Measurements from ENCODE around the gene ADARB2. TPM values are rescaled to one million over a fixed set of nuclear protein-coding genes. Genes with fewer than 3 reads are reported as not detected.

Gene ADARB2
- total RNA-seq, 1 donor from 2014 or later, result 0.05 TPM

GRCh38 chr10:1243486-1244234 is 493.7 kb downstream of the ADARB2 start:
- peaks cover 2% of the 10 kb centered on the region for H3K4me1 Mint-ChIP-seq (ENCODE audit: low read depth)

DNA sequence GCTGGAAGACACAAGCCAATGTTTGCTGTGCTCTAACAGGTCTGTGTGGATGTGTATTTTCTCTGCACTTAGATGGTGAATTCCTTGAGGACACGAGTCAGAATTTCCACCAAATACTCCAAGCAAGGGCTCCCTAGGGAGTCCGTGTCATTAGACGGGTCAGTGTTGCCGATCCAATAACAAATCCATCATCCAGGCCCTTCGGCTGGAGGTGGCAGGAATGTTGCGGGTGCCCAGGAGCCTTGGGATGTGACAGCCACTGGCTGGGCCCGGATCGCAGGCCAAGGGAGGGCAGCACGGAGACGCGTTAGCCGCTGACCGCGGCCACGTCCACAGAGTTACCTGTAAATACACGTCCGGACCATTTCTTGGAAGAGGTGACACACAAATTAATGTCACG is 494.4 kb downstream of the ADARB2 start:
- no peak overlapping the region for H3K27ac Mint-ChIP-seq
- H3K9me3 Mint-ChIP-seq, result peaks cover 3% of the 10 kb centered on the region
- H3K36me3 Mint-ChIP-seq (ENCODE audit: low read depth), result no peaks in the 10 kb centered on the region
- DNase-seq (ENCODE audit: low spot score), result no peak
- H3K4me1 Mint-ChIP-seq (ENCODE audit: low read depth), result peaks cover 2% of the 10 kb centered on the region
- H3K27me3 Mint-ChIP-seq (ENCODE audit: low read depth), result peaks cover 13% of the 10 kb centered on the region
- intact Hi-C loops (cut with micrococcal nuclease), result no loop called here
- no peak overlapping the region for H3K4me3 Mint-ChIP-seq (ENCODE audit: low read depth)

More at GRCh38 chr10:1243486-1244234, 493.7 kb downstream of the ADARB2 start:
- H3K36me3 Mint-ChIP-seq (ENCODE audit: low read depth), result no peaks in the 10 kb centered on the region
- H3K27ac Mint-ChIP-seq, result no peak overlapping the region
- H3K27me3 Mint-ChIP-seq (ENCODE audit: low read depth), result peaks cover 15% of the 10 kb centered on the region
- H3K4me3 Mint-ChIP-seq (ENCODE audit: low read depth), result no peak overlapping the region
- intact Hi-C loops (cut with micrococcal nuclease), result no loop called here
- no peak for DNase-seq (ENCODE audit: low spot score)
- H3K9me3 Mint-ChIP-seq, result peaks cover 3% of the 10 kb centered on the region

DNA sequence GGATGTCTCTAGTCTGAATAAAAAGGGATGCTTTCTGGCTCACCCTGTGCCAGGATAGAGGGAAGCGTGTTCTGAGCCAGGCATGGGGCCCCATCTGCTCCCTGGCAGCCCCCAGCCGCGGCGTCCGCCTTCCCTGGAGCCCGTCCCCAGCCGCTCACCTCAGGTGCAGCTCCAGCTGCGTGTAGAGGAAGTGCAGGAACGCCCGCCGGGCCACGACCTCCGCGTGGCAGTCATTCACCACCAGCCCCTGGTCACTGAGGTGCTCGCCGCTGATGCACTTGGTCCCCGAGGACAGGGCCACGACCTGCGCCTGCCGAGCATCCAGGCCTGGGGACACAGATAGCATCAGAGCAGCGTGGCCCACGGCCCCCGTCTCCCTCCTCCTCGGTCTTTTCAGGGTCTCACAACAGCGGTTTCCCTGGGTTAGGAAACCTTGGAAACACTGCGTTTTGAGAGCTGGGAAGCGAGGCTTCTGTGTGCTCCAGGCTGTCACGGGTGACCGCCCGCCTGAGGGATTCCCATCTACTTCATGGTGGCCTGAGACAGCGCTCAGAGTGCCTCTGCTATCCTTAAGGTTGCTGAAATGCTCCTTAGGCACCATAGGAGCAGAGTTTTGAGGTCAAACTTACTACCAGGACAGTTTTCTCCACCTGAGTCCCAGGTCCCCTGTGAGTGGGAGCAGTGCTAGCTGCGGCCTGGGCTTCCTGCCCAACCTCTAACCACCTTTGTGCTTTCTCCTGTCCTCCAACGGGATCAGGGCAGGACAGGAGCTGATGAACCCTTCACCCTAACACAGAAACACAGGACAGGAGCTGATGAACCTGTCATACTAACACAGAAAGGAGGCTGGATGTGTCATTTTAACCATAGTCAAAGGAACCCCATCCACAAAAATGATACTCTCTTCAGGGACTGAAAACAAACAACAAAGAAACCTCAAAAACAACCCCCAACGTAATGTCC is 495.1 kb downstream of the ADARB2 start:
- H3K9me3 Mint-ChIP-seq, result peaks cover 3% of the 10 kb centered on the region
- no peak for DNase-seq (ENCODE audit: low spot score)
- H3K27ac Mint-ChIP-seq, result no peak overlapping the region
- peaks cover 2% of the 10 kb centered on the region for H3K4me1 Mint-ChIP-seq (ENCODE audit: low read depth)
- no peak overlapping the region for H3K4me3 Mint-ChIP-seq (ENCODE audit: low read depth)
- peaks cover 8% of the 10 kb centered on the region for H3K27me3 Mint-ChIP-seq (ENCODE audit: low read depth)
- H3K36me3 Mint-ChIP-seq (ENCODE audit: low read depth), result no peaks in the 10 kb centered on the region
- intact Hi-C loops (cut with micrococcal nuclease), result no loop called here

DNA sequence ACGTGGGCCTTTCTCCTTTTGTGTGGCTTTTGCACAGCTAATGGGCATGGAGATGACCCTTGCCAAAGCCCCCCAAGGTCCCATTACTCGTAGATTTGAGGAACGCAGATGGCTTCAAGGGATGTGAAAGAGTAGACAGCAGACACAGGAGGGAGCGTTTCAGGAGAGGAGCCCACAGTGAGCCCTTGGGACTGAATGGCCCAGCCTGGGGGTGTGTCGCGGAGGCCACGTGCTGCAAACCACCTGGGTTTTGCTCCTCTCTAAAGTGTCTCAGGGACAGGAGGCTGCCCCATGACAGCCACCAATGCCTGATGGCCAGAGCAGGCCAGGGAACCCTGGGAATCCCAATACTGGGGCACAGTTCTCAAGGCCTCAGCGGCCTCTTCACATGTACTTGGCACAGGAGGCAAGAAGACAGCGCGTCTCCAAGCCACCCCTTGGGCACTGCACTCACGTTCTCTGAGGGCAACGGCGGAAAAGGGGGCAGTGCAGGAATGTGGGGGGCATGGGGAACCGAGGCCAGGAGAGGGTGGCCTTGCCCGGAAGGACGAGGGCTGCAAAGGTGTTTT is 495.9 kb downstream of the ADARB2 start:
- H3K4me3 Mint-ChIP-seq (ENCODE audit: low read depth), result no peak overlapping the region
- peaks cover 2% of the 10 kb centered on the region for H3K27me3 Mint-ChIP-seq (ENCODE audit: low read depth)
- H3K4me1 Mint-ChIP-seq (ENCODE audit: low read depth), result peaks cover 2% of the 10 kb centered on the region
- intact Hi-C loops (cut with micrococcal nuclease), result no loop called here
- H3K36me3 Mint-ChIP-seq (ENCODE audit: low read depth), result no peaks in the 10 kb centered on the region
- no peak overlapping the region for H3K27ac Mint-ChIP-seq
- DNase-seq (ENCODE audit: low spot score), result no peak
- peaks cover 3% of the 10 kb centered on the region for H3K9me3 Mint-ChIP-seq

DNA sequence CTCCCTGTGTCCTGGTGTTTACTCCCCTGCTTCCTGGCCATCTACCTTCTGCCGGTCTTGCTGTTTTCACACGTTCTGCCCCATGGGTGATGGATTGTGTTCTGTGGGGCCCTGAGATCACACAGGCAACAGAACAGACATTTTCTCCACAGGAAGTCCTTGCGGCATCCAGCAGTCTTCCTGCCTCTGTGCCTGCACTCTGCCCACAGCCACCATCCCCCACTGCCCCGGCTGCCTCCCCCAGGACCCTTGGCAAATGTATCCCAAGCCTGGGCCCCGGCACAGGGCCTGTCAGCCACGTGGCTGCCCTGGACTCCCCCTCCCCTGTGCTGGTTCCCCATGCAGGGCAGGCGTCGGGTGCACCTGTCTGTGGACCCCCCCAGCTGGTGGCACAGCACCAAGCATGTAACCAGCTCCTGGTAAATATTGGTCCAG is 497.0 kb downstream of the ADARB2 start:
- no peak for DNase-seq (ENCODE audit: low spot score)
- peak overlapping the region; percentile 72 for H3K27ac Mint-ChIP-seq
- H3K4me1 Mint-ChIP-seq (ENCODE audit: low read depth), result peaks cover 2% of the 10 kb centered on the region
- peak overlapping the region; percentile 30 for H3K4me3 Mint-ChIP-seq (ENCODE audit: low read depth)
- peaks cover 2% of the 10 kb centered on the region for H3K27me3 Mint-ChIP-seq (ENCODE audit: low read depth)
- intact Hi-C loops (cut with micrococcal nuclease), result no loop called here
- H3K9me3 Mint-ChIP-seq, result peaks cover 3% of the 10 kb centered on the region
- no peaks in the 10 kb centered on the region for H3K36me3 Mint-ChIP-seq (ENCODE audit: low read depth)

GRCh38 chr10:1233031-1233430 is 504.3 kb downstream of the ADARB2 start:
- Mint-ChIP-seq H3K4me1 (ENCODE audit: low read depth) (no peaks in the 10 kb centered on the region), H3K27ac (no peak overlapping the region), H3K36me3 (ENCODE audit: low read depth) (no peaks in the 10 kb centered on the region), H3K27me3 (ENCODE audit: low read depth) (no peaks in the 10 kb centered on the region), H3K9me3 (no peaks in the 10 kb centered on the region), H3K4me3 (ENCODE audit: low read depth) (no peak overlapping the region)
- DNase-seq (ENCODE audit: low spot score), result no peak
- intact Hi-C loops (cut with micrococcal nuclease), result no loop called here

DNA sequence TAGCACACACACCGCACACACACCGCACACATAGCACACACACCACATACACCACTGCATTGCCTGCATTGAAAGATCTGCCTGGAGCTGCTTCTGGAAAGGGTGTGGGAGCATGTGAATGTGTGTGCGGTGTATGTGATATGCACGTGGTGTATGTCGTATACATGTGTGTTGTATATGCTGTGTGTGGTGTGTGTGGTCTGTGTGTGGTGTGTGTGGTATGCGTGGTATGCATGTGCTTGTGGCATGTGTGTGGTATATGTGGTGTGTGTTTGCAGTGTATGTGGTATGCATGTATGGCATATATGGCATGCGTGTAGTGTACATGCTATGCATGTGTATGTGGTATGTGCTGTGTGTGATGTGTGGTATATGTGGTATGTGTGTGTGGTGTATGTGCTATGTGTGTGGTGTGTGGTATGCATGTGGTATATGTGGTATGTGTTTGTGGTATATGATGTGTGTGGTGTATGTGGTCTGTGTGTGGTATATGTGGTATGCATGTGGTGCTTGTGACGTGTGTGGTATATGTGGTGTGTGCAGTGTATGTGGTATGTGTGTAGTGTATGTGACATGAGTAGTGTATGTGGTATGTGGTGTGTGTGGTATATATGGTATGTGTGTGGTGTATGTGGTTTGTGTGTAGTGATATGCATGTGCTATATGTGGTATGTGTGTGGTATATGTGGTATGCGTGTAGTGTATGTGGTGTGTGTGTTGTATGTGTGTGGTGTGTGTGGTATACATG is 505.0 kb downstream of the ADARB2 start:
- H3K36me3 Mint-ChIP-seq (ENCODE audit: low read depth), result no peaks in the 10 kb centered on the region
- no peaks in the 10 kb centered on the region for H3K4me1 Mint-ChIP-seq (ENCODE audit: low read depth)
- H3K27me3 Mint-ChIP-seq (ENCODE audit: low read depth), result no peaks in the 10 kb centered on the region
- no peaks in the 10 kb centered on the region for H3K9me3 Mint-ChIP-seq
- no peak overlapping the region for H3K4me3 Mint-ChIP-seq (ENCODE audit: low read depth)
- intact Hi-C loops (cut with micrococcal nuclease), result no loop called here
- no peak overlapping the region for H3K27ac Mint-ChIP-seq
- no peak for DNase-seq (ENCODE audit: low spot score)

DNA sequence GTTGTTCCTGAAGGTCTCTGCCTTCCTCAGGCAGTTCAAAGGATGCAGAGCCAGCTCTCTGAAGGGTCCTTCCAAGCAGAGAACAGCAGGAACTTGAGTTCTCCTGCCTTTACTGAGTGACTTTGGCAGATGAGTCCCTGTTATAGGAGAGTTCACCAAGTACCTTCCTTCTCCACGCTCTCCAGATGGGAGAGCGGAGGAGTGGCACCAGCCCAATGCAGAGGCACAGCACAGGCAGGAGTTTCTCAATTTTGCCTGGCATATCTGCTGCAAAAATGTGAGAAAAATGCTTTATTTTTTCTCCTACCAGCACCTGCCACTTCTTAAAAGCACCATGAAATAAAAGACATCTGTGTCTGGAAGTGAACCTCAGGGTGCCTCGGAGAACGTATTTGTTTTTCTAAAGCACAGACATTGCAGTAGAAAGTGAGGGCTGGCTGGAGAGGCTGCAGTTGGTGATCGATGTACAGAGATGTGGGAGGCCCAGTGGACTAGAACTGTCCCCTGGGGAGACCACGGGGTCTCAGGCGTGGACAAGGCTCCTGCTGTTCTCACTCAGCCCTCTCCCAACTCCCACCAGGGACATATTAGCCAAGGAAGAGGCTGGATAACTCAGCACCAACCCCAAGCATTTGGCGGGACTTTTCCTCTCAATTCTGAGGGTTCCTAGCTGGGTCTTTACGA is 506.6 kb downstream of the ADARB2 start:
- intact Hi-C loops (cut with micrococcal nuclease), result no loop called here
- Mint-ChIP-seq H3K4me1 (ENCODE audit: low read depth) (no peaks in the 10 kb centered on the region), H3K4me3 (ENCODE audit: low read depth) (no peak overlapping the region), H3K9me3 (no peaks in the 10 kb centered on the region), H3K27ac (no peak overlapping the region), H3K27me3 (ENCODE audit: low read depth) (peaks cover 3% of the 10 kb centered on the region), H3K36me3 (ENCODE audit: low read depth) (no peaks in the 10 kb centered on the region)
- no peak for DNase-seq (ENCODE audit: low spot score)

GRCh38 chr10:1230138-1230537 is 507.2 kb downstream of the ADARB2 start:
- intact Hi-C loops (cut with micrococcal nuclease), result no loop called here
- H3K9me3 Mint-ChIP-seq, result no peaks in the 10 kb centered on the region
- no peak overlapping the region for H3K4me3 Mint-ChIP-seq (ENCODE audit: low read depth)
- DNase-seq (ENCODE audit: low spot score), result no peak
- H3K4me1 Mint-ChIP-seq (ENCODE audit: low read depth), result no peaks in the 10 kb centered on the region
- H3K27ac Mint-ChIP-seq, result no peak overlapping the region
- no peaks in the 10 kb centered on the region for H3K36me3 Mint-ChIP-seq (ENCODE audit: low read depth)
- peaks cover 3% of the 10 kb centered on the region for H3K27me3 Mint-ChIP-seq (ENCODE audit: low read depth)

GRCh38 chr10:1229574-1229973 is 507.8 kb downstream of the ADARB2 start:
- no peak for DNase-seq (ENCODE audit: low spot score)
- H3K27ac Mint-ChIP-seq, result no peak overlapping the region
- intact Hi-C loops (cut with micrococcal nuclease), result no loop called here
- H3K9me3 Mint-ChIP-seq, result no peaks in the 10 kb centered on the region
- H3K4me1 Mint-ChIP-seq (ENCODE audit: low read depth), result no peaks in the 10 kb centered on the region
- H3K27me3 Mint-ChIP-seq (ENCODE audit: low read depth), result peaks cover 5% of the 10 kb centered on the region
- H3K36me3 Mint-ChIP-seq (ENCODE audit: low read depth), result no peaks in the 10 kb centered on the region
- H3K4me3 Mint-ChIP-seq (ENCODE audit: low read depth), result no peak overlapping the region

DNA sequence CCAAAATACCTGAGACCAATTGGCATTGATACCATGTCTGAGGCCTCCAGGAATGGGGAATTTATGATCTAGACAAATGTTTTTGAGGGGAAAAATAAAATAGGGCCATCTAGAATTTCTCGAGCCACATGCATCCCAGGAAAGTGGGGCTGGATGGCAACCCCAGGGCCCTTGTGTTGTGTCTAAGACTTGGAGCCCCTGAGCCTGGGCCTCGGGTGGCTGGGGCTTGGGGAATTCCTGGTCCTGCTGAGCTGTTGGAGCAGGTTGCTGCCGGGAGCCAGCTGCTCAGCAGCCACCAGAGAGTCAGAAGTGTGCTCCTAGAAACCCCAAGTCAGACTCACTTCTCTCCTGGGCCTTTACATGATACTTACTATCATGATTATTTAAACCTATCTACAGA is 508.2 kb downstream of the ADARB2 start:
- H3K4me3 Mint-ChIP-seq (ENCODE audit: low read depth), result no peak overlapping the region
- H3K36me3 Mint-ChIP-seq (ENCODE audit: low read depth), result no peaks in the 10 kb centered on the region
- H3K27me3 Mint-ChIP-seq (ENCODE audit: low read depth), result peaks cover 7% of the 10 kb centered on the region
- H3K27ac Mint-ChIP-seq, result no peak overlapping the region
- DNase-seq (ENCODE audit: low spot score), result no peak
- H3K9me3 Mint-ChIP-seq, result no peaks in the 10 kb centered on the region
- no peaks in the 10 kb centered on the region for H3K4me1 Mint-ChIP-seq (ENCODE audit: low read depth)
- intact Hi-C loops (cut with micrococcal nuclease), result no loop called here

DNA sequence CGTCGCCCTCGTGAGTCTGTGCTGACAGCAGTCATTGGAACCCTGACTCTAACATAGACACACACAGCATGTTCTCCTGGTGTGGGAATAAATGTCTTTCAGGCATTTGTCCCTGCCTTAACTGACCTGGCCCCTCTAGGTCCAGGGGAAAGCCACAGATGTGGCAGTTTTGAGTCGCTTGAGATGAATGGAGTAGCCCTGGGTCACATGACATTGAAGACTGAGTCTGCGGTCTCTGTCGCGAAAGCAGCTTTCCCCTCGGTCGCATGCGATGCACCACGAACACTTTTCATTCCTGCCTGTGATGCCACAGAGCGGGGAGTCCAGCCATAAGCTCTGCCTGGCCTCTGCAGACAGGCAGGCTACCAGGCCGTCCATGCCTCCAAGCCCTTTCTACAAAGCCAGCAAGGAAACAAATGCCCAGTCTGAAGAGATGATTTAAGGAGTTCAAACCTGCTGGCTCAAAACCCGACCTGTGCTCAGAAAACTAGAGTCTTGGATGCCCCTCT is 508.8 kb downstream of the ADARB2 start:
- Mint-ChIP-seq H3K4me3 (ENCODE audit: low read depth) (no peak overlapping the region), H3K4me1 (ENCODE audit: low read depth) (no peaks in the 10 kb centered on the region), H3K27ac (no peak overlapping the region), H3K27me3 (ENCODE audit: low read depth) (peaks cover 9% of the 10 kb centered on the region), H3K36me3 (ENCODE audit: low read depth) (no peaks in the 10 kb centered on the region), H3K9me3 (no peaks in the 10 kb centered on the region)
- no peak for DNase-seq (ENCODE audit: low spot score)
- intact Hi-C loops (cut with micrococcal nuclease), result no loop called here

Data from activated T-helper 2 cell treated with anti-CD3 and anti-CD28 coated beads, Interferon-gamma antibody, Interleukin-2, Interleukin-4, amounts not matched to agents 10 μg/mL and 5 μg/mL and 100 μg/mL, durations not matched to agents 14 hours and 24 hours and 36 hours (primary cell).